HUES48 (cell line): Measurements from ENCODE around the gene AP2B1.

Experiments used
- H3K27ac ChIP-seq: one replicate; pipeline ENCODE4 v1.7.0; 2013; ENCODE audit warnings: low read depth, low read length, inconsistent platforms
- H3K27me3 ChIP-seq: 2 replicates; pipeline ENCODE4 v1.6.1; 2013; ENCODE audit warnings: mild to moderate bottlenecking, low read length; ENCODE audit not compliant: control insufficient read depth, insufficient read depth
- H3K36me3 ChIP-seq: 2 replicates; pipeline ENCODE4 v1.6.1; 2013; ENCODE audit warnings: low read length; ENCODE audit not compliant: control insufficient read depth, insufficient read depth
- H3K4me1 ChIP-seq: 2 replicates; pipeline ENCODE4 v1.6.1; 2013; ENCODE audit warnings: mild to moderate bottlenecking, low read length; ENCODE audit not compliant: control insufficient read depth, insufficient read depth
- H3K4me3 ChIP-seq: 2 replicates; pipeline ENCODE4 v1.5.1; 2013; ENCODE audit warnings: mild to moderate bottlenecking, low read depth, low read length
- H3K9ac ChIP-seq: 2 replicates; pipeline ENCODE4 v1.6.1; 2013; ENCODE audit warnings: mild to moderate bottlenecking, low read depth, low read length, moderate library complexity
- H3K9me3 ChIP-seq: 2 replicates; pipeline ENCODE4 v1.6.1; 2013; ENCODE audit warnings: low read length; ENCODE audit not compliant: control insufficient read depth, insufficient read depth

Gene AP2B1

DNA sequence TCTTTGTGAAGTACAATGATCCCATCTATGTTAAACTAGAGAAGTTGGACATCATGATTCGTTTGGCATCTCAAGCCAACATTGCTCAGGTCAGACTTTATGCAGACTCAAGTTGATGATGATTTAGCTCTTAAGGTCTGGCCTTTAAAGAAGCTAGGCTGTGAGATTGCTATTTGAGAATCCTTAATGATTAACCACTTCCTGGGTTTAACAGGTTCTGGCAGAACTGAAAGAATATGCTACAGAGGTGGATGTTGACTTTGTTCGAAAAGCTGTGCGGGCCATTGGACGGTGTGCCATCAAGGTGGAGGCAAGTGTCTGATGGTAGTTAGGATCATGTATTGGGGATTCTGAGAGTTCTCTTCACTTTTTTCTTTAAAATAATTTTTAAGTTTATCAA is 40.3 kb downstream of the AP2B1 start:
- no peaks in the 10 kb centered on the region for H3K27me3 ChIP-seq
- no peak overlapping the region for H3K27ac ChIP-seq
- peaks cover 93% of the 10 kb centered on the region for H3K36me3 ChIP-seq
- H3K4me1 ChIP-seq: no peaks in the 10 kb centered on the region
- no peaks in the 10 kb centered on the region for H3K9me3 ChIP-seq
- no peak overlapping the region for H3K4me3 ChIP-seq
- no peak overlapping the region for H3K9ac ChIP-seq

DNA sequence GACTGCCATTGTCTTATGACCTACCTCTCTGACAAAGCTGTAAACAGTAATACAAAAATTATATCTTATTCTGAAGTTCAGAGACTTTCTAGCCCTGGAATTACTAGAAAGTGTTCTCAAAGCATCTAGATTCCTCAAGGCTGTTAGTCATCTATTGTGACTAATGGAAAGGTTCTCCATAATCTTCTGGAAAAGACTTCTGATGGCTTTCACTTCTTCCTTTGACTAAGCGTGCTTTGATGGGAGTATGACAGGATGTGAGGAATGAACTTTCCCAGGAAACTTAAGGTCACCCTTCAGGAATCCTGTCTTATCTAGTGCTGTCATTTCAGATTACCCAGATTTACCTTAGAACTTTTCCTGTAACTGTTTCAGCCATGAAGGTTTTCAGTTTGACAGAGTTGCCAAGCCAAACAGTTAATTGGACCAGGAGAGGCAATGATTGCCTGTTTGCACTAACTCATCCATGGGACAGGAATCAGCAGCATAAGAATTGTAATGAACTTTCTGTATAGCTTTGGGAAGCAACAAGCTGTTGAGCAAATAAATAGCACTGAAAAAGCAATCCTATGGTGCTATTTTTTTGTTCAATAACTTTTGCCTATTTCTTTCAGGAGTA is 43.5 kb downstream of the AP2B1 start:
- H3K27ac ChIP-seq: no peak overlapping the region
- no peaks in the 10 kb centered on the region for H3K4me1 ChIP-seq
- H3K9ac ChIP-seq: no peak overlapping the region
- no peaks in the 10 kb centered on the region for H3K27me3 ChIP-seq
- no peaks in the 10 kb centered on the region for H3K9me3 ChIP-seq
- peaks cover 92% of the 10 kb centered on the region for H3K36me3 ChIP-seq
- H3K4me3 ChIP-seq: no peak overlapping the region

DNA sequence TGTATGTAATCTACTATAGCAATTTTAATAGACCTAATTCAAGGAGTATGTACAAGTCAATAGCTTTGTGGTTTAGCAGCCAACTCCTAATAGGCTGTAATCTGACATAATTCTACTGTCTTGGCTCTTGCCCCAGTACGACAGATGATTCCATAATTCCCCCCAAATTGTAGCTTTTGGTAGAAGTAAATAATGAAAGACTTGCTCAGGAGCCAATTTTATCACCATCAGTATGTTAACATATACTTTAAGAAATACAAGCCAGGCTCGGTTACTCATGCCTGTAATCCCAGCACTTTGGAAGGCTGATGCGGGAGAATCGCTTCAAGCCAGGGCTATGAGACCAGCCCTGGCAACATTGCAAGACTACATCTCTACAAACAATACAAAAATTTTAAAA is 53.9 kb downstream of the AP2B1 start:
- no peaks in the 10 kb centered on the region for H3K4me1 ChIP-seq
- no peak overlapping the region for H3K9ac ChIP-seq
- H3K27me3 ChIP-seq: no peaks in the 10 kb centered on the region
- peaks cover 88% of the 10 kb centered on the region for H3K36me3 ChIP-seq
- H3K27ac ChIP-seq: no peak overlapping the region
- H3K9me3 ChIP-seq: no peaks in the 10 kb centered on the region
- H3K4me3 ChIP-seq: no peak overlapping the region

DNA sequence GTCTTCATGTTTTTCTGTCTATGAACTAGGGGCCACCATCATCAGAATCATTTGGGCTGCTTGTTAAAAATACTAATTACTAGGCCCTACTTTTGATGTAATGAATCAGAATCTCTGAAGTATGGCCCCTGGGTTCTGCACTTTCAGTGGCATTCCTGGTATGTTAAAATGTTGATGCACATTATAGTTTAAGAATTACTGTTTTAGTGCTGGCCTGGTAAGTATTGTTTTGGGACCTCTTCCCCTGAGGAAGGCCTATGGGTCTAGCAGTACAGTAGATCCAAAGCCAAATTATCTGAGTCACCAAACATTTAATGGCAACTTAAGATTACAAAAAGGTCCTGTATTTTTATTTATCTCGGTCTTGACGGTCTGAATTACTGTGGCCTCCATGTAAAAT is 58.8 kb downstream of the AP2B1 start:
- H3K9ac ChIP-seq: no peak overlapping the region
- no peaks in the 10 kb centered on the region for H3K4me1 ChIP-seq
- no peaks in the 10 kb centered on the region for H3K27me3 ChIP-seq
- peaks cover 77% of the 10 kb centered on the region for H3K36me3 ChIP-seq
- H3K4me3 ChIP-seq: no peak overlapping the region
- H3K9me3 ChIP-seq: no peaks in the 10 kb centered on the region
- no peak overlapping the region for H3K27ac ChIP-seq

DNA sequence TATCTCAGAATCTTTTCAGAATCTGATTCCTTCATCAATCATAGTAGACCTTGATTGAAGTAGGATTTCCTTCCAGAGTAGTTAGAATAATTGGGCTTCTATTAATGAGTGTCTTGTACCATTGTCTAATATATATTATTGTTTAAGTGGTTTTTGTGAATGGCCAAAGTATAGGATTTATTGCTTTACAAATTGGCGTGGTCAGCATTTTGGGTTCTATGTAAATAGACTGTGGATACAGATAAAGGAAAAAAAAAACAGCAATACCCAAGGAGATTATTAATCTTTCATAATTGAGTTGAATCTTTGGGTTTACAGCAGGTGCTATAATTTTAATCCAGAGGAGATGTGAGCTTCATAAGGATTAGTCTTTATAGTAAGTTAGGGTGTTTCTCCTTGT is 64.3 kb downstream of the AP2B1 start:
- no peaks in the 10 kb centered on the region for H3K27me3 ChIP-seq
- no peaks in the 10 kb centered on the region for H3K4me1 ChIP-seq
- no peak overlapping the region for H3K4me3 ChIP-seq
- H3K9me3 ChIP-seq: no peaks in the 10 kb centered on the region
- H3K9ac ChIP-seq: no peak overlapping the region
- peaks cover 61% of the 10 kb centered on the region for H3K36me3 ChIP-seq
- H3K27ac ChIP-seq: no peak overlapping the region

DNA sequence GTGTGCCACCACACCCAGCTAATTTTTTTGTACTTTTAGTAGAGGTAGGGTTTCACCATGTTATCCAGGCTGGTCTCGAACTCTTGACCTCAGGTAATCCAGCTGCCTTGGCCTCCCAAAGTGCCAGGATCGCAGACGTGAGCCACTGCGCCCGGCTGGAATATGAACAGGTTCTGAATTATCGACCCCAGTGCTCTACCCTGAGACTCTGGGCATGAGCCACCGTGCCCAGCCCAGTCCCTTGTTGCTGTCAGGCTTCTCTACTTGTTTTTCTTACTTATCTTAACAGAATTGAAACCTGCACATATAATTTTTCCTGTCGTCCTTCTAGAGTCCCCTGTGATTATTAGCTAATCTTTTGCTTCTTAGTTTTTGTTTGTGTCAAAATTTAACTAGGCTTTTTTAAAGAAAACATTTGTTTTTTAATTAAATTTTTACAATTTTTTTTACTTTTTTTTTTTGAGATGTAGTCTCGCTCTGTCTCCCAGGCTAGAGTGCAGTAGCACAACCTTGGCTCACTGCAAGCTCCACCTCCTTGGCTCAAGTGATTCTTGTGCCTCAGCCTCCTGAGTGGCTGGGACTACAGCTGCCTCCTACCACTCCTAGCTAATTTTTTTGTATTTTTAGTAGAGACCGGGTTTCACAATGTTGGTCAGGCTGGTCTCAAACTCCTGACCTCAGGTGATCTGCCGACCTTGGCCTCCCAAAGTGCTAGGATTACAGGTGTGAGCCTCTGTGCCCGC is 66.7 kb downstream of the AP2B1 start:
- H3K27ac ChIP-seq: no peak overlapping the region
- no peak overlapping the region for H3K9ac ChIP-seq
- H3K9me3 ChIP-seq: no peaks in the 10 kb centered on the region
- no peaks in the 10 kb centered on the region for H3K27me3 ChIP-seq
- H3K4me1 ChIP-seq: no peaks in the 10 kb centered on the region
- H3K4me3 ChIP-seq: no peak overlapping the region
- H3K36me3 ChIP-seq: peaks cover 63% of the 10 kb centered on the region

DNA sequence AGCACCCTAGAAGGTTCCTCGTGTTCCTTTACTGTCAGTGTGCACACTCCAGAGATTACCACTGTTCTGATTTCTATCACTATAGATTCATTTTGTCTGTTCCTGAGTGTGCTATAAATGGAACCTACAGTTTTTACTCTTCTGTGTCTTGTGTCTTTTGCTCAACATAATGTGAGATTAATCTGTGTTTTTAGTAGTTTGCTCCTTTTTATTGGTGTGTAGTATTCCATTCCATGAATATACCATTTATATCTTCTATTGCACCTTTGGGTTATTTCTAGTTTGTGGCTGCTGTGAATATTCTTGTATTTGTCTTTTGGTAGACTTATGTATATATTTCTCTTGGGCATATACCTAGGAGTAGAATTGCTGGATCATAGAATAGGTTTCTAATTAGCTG is 68.2 kb downstream of the AP2B1 start:
- Histone ChIP-seq H3K9me3 (no peaks in the 10 kb centered on the region), H3K36me3 (peaks cover 72% of the 10 kb centered on the region), H3K27ac (no peak overlapping the region), H3K27me3 (no peaks in the 10 kb centered on the region), H3K4me1 (peaks cover 8% of the 10 kb centered on the region; the same call in 1 of the 2 replicates), H3K9ac (no peak overlapping the region), H3K4me3 (no peak overlapping the region)

DNA sequence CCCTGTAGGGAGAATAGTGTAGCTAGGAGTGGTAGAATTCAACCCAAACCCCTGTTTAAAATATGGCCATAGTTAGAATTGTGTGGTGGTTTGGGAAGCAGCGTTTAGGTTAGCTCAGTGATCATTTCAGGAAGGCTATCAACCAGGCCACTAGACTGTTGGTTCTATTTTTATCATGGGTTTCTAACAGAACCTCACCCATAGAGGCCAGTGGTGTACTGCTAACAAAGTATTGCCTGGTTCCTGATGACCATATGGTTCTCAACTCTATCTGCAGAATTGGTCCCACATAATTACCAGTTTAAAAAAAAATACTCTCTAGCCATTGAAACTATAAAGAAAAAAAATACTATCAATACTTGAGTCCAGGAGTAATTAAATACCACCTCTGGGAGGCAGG is 73.8 kb downstream of the AP2B1 start:
- Histone ChIP-seq H3K36me3 (peaks cover 91% of the 10 kb centered on the region), H3K9ac (no peak overlapping the region), H3K9me3 (no peaks in the 10 kb centered on the region), H3K27ac (no peak overlapping the region), H3K4me3 (no peak overlapping the region), H3K4me1 (peaks cover 8% of the 10 kb centered on the region; the same call in 1 of the 2 replicates), H3K27me3 (no peaks in the 10 kb centered on the region)

DNA sequence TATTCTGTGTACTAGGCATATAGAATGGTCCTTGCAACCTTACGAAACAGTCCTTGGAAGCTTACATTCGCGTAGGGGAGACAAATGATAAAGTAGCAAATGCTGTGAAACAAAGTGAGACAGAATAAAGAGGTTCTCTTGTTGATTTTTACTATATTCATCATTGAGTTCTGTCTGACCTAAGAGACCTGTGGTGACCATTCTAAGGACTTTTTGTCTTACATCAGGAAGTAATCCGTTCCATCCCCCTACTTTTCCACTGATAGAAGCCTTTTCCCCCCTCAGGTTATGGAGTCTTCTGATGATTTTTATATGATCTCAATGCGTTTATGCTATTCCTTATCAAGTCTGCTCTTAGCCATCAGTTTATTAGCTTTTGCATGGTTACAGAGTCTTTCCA is 77.6 kb downstream of the AP2B1 start:
- Histone ChIP-seq H3K4me3 (no peak overlapping the region), H3K9ac (no peak overlapping the region), H3K9me3 (no peaks in the 10 kb centered on the region), H3K27me3 (no peaks in the 10 kb centered on the region), H3K36me3 (peaks cover 67% of the 10 kb centered on the region), H3K27ac (no peak overlapping the region), H3K4me1 (peaks cover 10% of the 10 kb centered on the region; the same call in 1 of the 2 replicates)

DNA sequence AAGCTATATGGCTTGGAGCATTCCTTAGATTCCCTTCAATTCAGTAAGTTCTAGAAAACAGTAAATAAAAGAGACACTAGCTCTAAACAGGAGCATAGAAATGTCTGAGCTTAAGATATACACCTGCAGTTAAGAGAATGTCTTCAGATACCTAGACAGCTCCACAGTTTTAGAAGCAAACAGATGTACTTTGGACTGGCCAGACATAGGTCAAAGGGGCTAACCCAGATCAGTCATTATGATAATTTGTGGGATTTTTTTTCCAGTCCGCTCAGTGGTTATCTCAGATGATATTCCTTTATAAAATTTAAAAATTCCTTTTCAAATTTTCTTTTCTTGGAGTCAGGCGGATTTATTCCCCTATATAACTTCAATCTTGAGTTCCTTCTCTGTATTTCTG is 78.5 kb downstream of the AP2B1 start:
- Histone ChIP-seq H3K4me1 (peaks cover 8% of the 10 kb centered on the region; the same call in 1 of the 2 replicates), H3K36me3 (peaks cover 69% of the 10 kb centered on the region), H3K4me3 (no peak overlapping the region), H3K9ac (no peak overlapping the region), H3K27me3 (no peaks in the 10 kb centered on the region), H3K27ac (no peak overlapping the region), H3K9me3 (no peaks in the 10 kb centered on the region)

DNA sequence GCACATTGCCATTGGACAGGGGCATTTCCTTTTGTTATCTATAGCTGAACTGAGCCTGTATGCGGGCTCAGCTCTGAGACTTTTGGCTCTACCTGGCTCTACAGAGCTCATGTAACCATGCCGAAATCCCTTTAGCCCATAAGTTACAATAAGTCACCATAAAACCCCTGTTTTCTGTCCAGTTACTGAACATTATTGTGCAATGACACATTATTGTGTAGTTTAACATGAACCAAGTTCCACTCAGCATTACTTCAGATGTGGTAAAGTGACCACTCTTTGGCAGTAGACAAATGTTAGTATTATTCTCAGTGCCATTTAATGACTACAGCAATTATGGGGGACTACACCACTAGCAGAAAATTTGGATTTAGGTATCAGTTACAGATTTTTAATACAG is 78.9 kb downstream of the AP2B1 start:
- no peaks in the 10 kb centered on the region for H3K27me3 ChIP-seq
- no peaks in the 10 kb centered on the region for H3K9me3 ChIP-seq
- peaks cover 69% of the 10 kb centered on the region for H3K36me3 ChIP-seq
- no peak overlapping the region for H3K27ac ChIP-seq
- no peak overlapping the region for H3K4me3 ChIP-seq
- no peak overlapping the region for H3K9ac ChIP-seq
- H3K4me1 ChIP-seq: peaks cover 8% of the 10 kb centered on the region; the same call in 1 of the 2 replicates
